CD4-positive, alpha-beta T cell treated with Interleukin-4 for 1 hour (primary cell): ENCODE data around the gene FOXO3B.
"Not testable (repeated sequence)": the region's sequence is repeated elsewhere in the genome, so short reads cannot be mapped to it uniquely, and the experiment has no call there.

Experiments
- DNase-seq, 2 donors: peaks; one replicate each; pipeline ENCODE4 v3.0.0-alpha.2; 2020 to 2022

Gene FOXO3B

GRCh38 chr17:18644291-18644690 is 37.8 kb downstream of the FOXO3B start, which contains the start of gene TBC1D28:
Gene TBC1D28 (minus strand): TSS chr17:18644391. CDS start chr17:18641352, 3,039 bp downstream.
- not testable (repeated sequence) for DNase-seq

GRCh38 chr17:18643124-18643523 is 39.0 kb downstream of the FOXO3B start:
- not testable (repeated sequence) for DNase-seq

DNA sequence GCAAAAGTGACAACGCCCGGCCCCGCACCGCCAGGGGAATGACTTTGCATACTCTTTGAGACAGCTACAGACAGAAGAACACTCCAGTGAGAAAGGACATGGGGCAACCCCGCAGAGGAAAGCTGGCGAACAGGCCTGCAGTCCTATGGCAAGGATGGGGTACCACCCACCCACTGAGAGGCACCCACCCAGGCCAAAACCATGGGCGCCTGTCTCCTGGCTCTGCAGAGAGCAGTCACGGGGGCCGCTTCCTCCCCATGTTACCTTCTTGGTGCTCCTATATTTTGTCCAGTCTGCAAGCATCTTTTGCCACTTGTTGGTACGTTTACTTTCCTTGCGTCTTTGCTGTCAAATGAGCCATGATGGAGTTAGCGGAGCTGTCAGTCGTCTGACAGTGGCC is 43.8 kb downstream of the FOXO3B start:
- not testable (repeated sequence) for DNase-seq

GRCh38 chr17:18636237-18636636 is 45.9 kb downstream of the FOXO3B start:
- not testable (repeated sequence) for DNase-seq

- not testable (repeated sequence) for DNase-seq
Observed at GRCh38 chr17:18635773-18636172, 46.3 kb downstream of the FOXO3B start.

- DNase-seq = not testable (repeated sequence)
Observed at GRCh38 chr17:18634550-18635263, 47.4 kb downstream of the FOXO3B start.
